GM10266 (cell line): ENCODE data around the gene LAMA2.

Experiments used
- DNase-seq: peaks from one replicate; pipeline ENCODE4 v3.0.0; 2012; ENCODE audit errors: extremely low spot score
- CTCF ChIP-seq: IDR thresholded peaks from 2 replicates; pipeline ENCODE4 v1.5.1; 2012; ENCODE audit warnings: mild to moderate bottlenecking, low read depth; ENCODE audit not compliant: control insufficient read depth, insufficient read depth; ENCODE audit errors: missing control alignments

Gene LAMA2

GRCh38 chr6:129016844-129017243, 133.9 kb downstream of the LAMA2 start:
- DNase-seq = no peak
- TF ChIP-seq CTCF = no peak

DNA sequence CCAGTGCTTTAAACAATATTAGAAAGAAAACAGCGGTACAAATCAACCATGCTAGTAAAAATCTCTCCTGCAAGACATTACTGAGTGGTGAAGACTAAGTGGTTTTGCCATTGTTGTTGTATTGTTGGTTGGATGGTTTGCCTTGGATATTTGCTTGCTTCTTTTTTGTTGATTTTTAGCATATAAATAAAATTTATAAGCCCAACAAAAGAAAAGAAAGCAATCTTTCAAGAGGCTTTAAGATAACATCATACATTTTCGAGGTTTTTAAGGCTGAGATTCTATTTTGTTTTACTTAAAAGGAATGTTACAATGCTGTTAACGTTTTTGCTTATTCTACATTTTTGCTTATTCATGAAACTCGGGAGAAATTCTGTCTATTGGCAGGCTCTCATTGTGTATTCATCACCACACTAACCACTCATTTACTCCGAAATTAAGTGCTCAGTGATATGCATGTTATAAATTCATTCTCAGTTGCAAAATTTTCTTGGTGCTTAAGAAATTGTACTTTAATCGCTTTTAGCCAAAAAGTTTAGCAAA, 139.1 kb downstream of the LAMA2 start:
- TF ChIP-seq CTCF = no peak
- no peak for DNase-seq

GRCh38 chr6:129026601-129027000, 143.7 kb downstream of the LAMA2 start:
- no peak for TF ChIP-seq CTCF

DNA sequence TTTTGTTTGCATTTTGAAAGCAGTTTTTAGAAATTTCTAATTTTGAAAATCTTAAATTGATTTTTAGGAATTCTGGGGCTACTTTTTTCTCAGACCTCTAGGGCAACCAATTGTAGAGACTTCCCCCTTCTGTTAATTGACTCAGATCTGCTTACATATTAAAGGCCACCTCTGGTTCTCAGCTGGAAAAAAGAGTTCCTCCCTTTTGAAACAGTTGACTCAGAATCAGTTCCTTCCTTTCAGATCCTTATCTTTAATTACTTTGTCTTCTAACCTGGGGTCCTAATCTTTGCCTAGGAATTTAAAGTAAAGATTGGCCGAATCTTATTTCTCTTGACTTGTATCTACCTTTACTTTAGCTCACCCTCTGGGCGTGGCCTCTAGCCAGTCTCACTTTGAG, 146.8 kb downstream of the LAMA2 start:
- DNase-seq = no peak
- TF ChIP-seq CTCF = no peak

More at GRCh38 chr6:129026601-129027000, 143.7 kb downstream of the LAMA2 start:
- DNase-seq = no peak

- no peak for TF ChIP-seq CTCF
- DNase-seq = no peak
Measured at GRCh38 chr6:129030215-129030614, 147.3 kb downstream of the LAMA2 start.

- DNase-seq = no peak
- no peak for TF ChIP-seq CTCF
Measured at GRCh38 chr6:129031051-129031599, 148.2 kb downstream of the LAMA2 start.

DNA sequence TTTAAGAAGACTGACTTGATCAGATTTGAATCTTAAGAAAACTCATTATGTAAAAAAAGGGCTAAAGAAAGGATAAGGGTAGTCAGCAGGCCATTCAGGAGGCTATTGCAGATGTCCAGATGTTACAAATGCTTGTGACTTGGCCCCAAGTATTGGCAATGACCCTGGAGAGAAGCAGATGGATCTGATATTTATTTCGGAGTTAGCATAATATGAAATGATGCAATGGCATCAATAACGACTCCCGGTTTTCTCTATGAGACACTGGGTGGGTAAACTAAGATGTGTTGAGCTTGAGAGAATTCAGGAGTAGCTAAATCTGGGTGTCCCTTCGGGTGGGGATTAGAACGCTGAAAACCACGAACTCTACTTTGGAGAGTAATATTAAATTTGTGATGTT, 149.7 kb downstream of the LAMA2 start:
- TF ChIP-seq CTCF = no peak
- DNase-seq = no peak
